Activated T-cell treated with anti-CD3 and anti-CD28 coated beads for 48 hours (primary cell): ENCODE measurements around the gene RELT.

Experiments
- DNase-seq: peaks from one replicate; pipeline ENCODE4 v3.0.0-alpha.2; 2020; ENCODE audit warnings: low read depth

RELT gene

GRCh38 chr11:73439002-73439843 lies 63.0 kb downstream of the RELT start:
- no peak for DNase-seq

- no peak for DNase-seq
These were observed 69.8 kb downstream of the RELT start for GRCh38 chr11:73445980-73446379.

- no peak for DNase-seq
These were observed 70.6 kb downstream of the RELT start for GRCh38 chr11:73446766-73447165.
